ENCODE measurements around the gene SRSF12. TPM values are rescaled to one million over a fixed set of nuclear protein-coding genes. Genes with fewer than 3 reads are reported as not detected.

The SRSF12 gene
- total RNA-seq, 1 experiment from 2014 or later: not detected

DNA sequence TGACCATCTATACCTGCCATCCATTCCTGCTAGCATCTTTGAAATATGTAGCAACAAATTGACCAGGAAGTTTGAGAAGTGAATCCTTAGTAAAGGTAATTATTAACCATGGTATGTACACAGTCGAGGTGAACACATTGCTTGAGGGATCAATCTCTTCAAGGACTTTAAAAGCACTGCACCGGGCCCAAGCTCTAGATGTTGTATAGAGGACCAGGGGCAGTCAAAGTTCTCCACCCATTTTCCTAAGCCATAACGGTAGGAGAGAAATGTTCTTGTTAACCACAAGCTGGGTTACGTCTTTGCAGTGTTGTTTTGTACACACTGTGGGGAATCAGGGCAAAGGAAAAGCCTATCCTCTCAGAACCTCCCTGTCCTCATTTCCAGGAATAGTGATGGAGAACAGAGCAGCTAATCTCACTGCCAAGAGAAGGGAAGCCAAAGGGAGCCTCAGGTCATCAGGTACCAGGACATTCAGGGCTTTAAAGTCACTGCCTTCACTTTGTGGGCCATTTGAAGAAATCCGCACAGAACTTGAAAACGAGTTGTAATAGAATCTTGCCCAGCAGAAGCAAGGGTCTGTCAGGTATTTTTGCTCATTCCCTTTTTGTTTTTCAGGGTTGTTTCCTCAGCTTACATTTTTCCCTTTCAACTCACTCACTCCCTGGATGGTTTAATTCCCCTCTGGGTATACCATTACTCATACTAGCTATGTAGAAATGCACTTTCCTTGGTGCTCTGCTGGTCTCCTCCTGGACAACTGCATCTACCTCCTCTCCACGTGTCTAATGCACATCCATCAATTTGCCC lies 22.7 kb upstream of the SRSF12 start:
- no peak overlapping the region for H3K9ac ChIP-seq (ENCODE audit: low read length)
- intact Hi-C loops (cut with micrococcal nuclease): loop anchor here (10.0 kb wide), 1 partner anchor 156 kb away; no protein-coding TSS in a partner anchor
- ChIA-PET RAD21 (ENCODE audit: low non-redundant PET in 1 of 2, low total read pairs in 2 of 2, uncharacterized antibody in 2 of 2, unreplicated experiment in 2 of 2) (no interaction called here), POLR2A (no interaction called here), CTCF (no interaction called here)
- no peaks in the 10 kb centered on the region for H3K36me3 ChIP-seq (ENCODE audit: control insufficient read depth in 1 of 2, insufficient read depth in 2 of 2, low read length in 2 of 2)
- H3K9me3 ChIP-seq (ENCODE audit: control insufficient read depth in 1 of 2, insufficient read depth in 1 of 2, low read depth in 1 of 2, low read length in 2 of 2): no peaks in the 10 kb centered on the region
- H3K4me1 ChIP-seq (ENCODE audit: control insufficient read depth in 1 of 2, insufficient read depth in 2 of 2, low read length in 2 of 2): peaks cover 7 to 26% of the 10 kb centered on the region in 2 experiments; a peak in 3 of 4 replicates
- no peak for TF ChIP-seq ATF3 (IDR thresholded peaks at IDR 0.05)
- no peak for TF ChIP-seq POLR2AphosphoS5 (IDR thresholded peaks at IDR 0.05; ENCODE audit: low read depth, low read length)
- TF ChIP-seq EGR1 (IDR thresholded peaks at IDR 0.05; ENCODE audit: low read depth): no peak
- TF ChIP-seq POLR2A (IDR thresholded peaks at IDR 0.05; ENCODE audit: borderline replicate concordance, extremely low read depth, insufficient read depth, insufficient read length): no peak
- no peak for TF ChIP-seq REST (IDR thresholded peaks at IDR 0.05; ENCODE audit: low read depth)
- TF ChIP-seq EZH2 (IDR thresholded peaks at IDR 0.05): no peak
- TF ChIP-seq ELF1 (IDR thresholded peaks at IDR 0.05; ENCODE audit: borderline replicate concordance, low read depth): no peak
- no peak for TF ChIP-seq RAD21 (IDR thresholded peaks at IDR 0.05; ENCODE audit: low read depth)
- TF ChIP-seq CEBPB (IDR thresholded peaks at IDR 0.05; ENCODE audit: low read depth): no peak
- no peak for TF ChIP-seq TCF7L2 (IDR thresholded peaks at IDR 0.05; ENCODE audit: borderline replicate concordance, extremely low read depth, insufficient read depth, insufficient read length)
- TF ChIP-seq ZNF274 (IDR thresholded peaks at IDR 0.05; ENCODE audit: low read depth, low read length): no peak
- no peak for TF ChIP-seq YY1 (IDR thresholded peaks at IDR 0.05; ENCODE audit: extremely low read depth, insufficient replicate concordance, low read depth, low read length)
- TF ChIP-seq ZFX (IDR thresholded peaks at IDR 0.05): no peak
- TF ChIP-seq CTCF (IDR thresholded peaks at IDR 0.05 in 2 of 3, conservative IDR thresholded peaks at IDR 0.05 in 1 of 3; ENCODE audit: borderline replicate concordance in 1 of 3, insufficient read depth in 1 of 3, low read depth in 2 of 3, low read length in 2 of 3): no peak
- TF ChIP-seq, protein P1, sequence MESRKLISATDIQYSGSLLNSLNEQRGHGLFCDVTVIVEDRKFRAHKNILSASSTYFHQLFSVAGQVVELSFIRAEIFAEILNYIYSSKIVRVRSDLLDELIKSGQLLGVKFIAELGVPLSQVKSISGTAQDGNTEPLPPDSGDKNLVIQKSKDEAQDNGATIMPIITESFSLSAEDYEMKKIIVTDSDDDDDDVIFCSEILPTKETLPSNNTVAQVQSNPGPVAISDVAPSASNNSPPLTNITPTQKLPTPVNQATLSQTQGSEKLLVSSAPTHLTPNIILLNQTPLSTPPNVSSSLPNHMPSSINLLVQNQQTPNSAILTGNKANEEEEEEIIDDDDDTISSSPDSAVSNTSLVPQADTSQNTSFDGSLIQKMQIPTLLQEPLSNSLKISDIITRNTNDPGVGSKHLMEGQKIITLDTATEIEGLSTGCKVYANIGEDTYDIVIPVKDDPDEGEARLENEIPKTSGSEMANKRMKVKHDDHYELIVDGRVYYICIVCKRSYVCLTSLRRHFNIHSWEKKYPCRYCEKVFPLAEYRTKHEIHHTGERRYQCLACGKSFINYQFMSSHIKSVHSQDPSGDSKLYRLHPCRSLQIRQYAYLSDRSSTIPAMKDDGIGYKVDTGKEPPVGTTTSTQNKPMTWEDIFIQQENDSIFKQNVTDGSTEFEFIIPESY (IDR thresholded peaks at IDR 0.05; ENCODE audit: extremely low read depth, insufficient replicate concordance, low read length): no peak
- TF ChIP-seq SIN3A (IDR thresholded peaks at IDR 0.05; ENCODE audit: low read depth): no peak
- no peak overlapping the region for H3K4me3 ChIP-seq (replicated peaks in 1 of 2; ENCODE audit: low read depth in 1 of 2, low read length in 2 of 2)
- ATAC-seq (no peak), DNase-seq (ENCODE audit: low read depth, low spot score) (no peak)
- H3K9me2 ChIP-seq (ENCODE audit: insufficient read depth): no peaks in the 10 kb centered on the region
- no peak overlapping the region for H3K27ac ChIP-seq (ENCODE audit: low read depth, low read length)
- H3K4me2 ChIP-seq (ENCODE audit: low read length): no peak overlapping the region; the same call in 1 of the 2 replicates
- no peaks in the 10 kb centered on the region for H3K79me2 ChIP-seq (ENCODE audit: insufficient read depth, low read length)
- H2AFZ ChIP-seq (ENCODE audit: low read depth, low read length, poor library complexity, severe bottlenecking): no peak overlapping the region
- no peaks in the 10 kb centered on the region for H4K20me1 ChIP-seq (ENCODE audit: insufficient read depth)
- H3K27me3 ChIP-seq (ENCODE audit: insufficient read depth, low read length): no peaks in the 10 kb centered on the region
- no TSS peak for BruUV-seq (replicated peaks)
